Erythroblast (primary cell): ENCODE data around the gene SSC4D.

ENCODE experiments used
- GATA1 ChIP-seq: IDR thresholded peaks from 2 replicates; pipeline ENCODE4 v1.6.1; 2011; ENCODE audit warnings: low read depth, mild to moderate bottlenecking, control low read depth, low read length, moderate library complexity
- POLR2A ChIP-seq: IDR thresholded peaks from 2 replicates; pipeline ENCODE4 v1.6.1; 2011; ENCODE audit warnings: mild to moderate bottlenecking, low read length

DNA sequence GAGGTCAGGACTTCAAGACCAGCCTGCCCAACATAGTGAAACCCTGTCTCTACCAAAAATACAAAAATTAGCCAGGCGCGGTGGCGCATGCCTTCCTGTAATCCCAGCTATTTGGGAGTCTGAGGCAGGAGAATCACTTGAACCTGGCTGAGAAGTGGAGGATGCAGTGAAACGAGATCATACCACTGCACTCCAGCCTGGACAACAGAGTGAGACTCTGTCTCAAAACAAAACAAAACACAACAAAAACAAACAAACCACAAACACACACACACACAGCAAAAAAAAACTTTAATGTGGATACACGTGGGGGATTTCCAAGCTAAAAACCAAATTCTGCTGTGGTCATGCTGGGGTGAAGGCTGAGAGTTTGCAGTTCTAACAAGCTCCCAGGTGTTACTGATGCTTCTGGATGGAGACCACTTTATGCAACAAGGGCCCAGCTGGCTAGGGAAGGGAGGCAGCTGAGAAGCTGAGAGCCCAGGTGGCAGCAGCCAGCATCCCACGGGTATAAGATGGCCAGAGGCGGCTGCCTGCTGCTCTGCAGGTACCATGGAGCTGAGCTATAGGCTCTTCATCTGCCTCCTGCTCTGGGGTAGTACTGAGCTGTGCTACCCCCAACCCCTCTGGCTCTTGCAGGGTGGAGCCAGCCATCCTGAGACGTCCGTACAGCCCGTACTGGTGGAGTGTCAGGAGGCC is 15.1 kb upstream of the SSC4D start, which contains the start of gene ZP3:
- TF ChIP-seq POLR2A = no peak
- no peak for TF ChIP-seq GATA1
